GM23248 (cell line): ENCODE results near the gene DLL1. TPM values are rescaled to one million over a fixed set of nuclear protein-coding genes. Genes with fewer than 3 reads are reported as not detected.

Experiments used
- DNase-seq: peaks from one replicate; pipeline ENCODE4 v3.0.0-alpha.2; 2015
- H2AFZ ChIP-seq: fragments of 200-600 bp; sonication (generic); 2 replicates; pipeline ENCODE4 v1.6.1; 2016; ENCODE audit warnings: antibody characterized with exemption
- H3F3A ChIP-seq: fragments of 200-600 bp; sonication (generic); 2 replicates; pipeline ENCODE4 v1.6.1; 2016; ENCODE audit warnings: mild to moderate bottlenecking, antibody characterized with exemption, mixed run types; ENCODE audit not compliant: insufficient read depth
- H3K27ac ChIP-seq: fragments of 200-600 bp; sonication (generic); 2 replicates; pipeline ENCODE4 v1.5.1; 2016; ENCODE audit warnings: mild to moderate bottlenecking
- H3K27me3 ChIP-seq: fragments of 200-600 bp; sonication (generic); replicated peaks from 2 replicates; pipeline ENCODE4 v1.6.1; 2016; ENCODE audit warnings: mild to moderate bottlenecking; ENCODE audit not compliant: insufficient read depth
- H3K36me3 ChIP-seq: fragments of 200-600 bp; sonication (generic); 2 replicates; pipeline ENCODE4 v1.6.1; 2016; ENCODE audit warnings: low read depth, mild to moderate bottlenecking
- H3K4me1 ChIP-seq: fragments of 200-600 bp; sonication (generic); 2 replicates; pipeline ENCODE4 v1.6.1; 2016; ENCODE audit warnings: mild to moderate bottlenecking; ENCODE audit not compliant: insufficient read depth
- H3K4me2 ChIP-seq: fragments of 200-600 bp; sonication (generic); one replicate; pipeline ENCODE4 v1.6.1; 2016; ENCODE audit warnings: mild to moderate bottlenecking; ENCODE audit not compliant: unreplicated experiment
- H3K4me3 ChIP-seq: fragments of 200-600 bp; sonication (generic); 2 replicates; pipeline ENCODE4 v1.5.1; 2016; ENCODE audit warnings: mild to moderate bottlenecking
- H3K79me2 ChIP-seq: fragments of 200-600 bp; sonication (generic); 2 replicates; pipeline ENCODE4 v1.6.1; 2016; ENCODE audit warnings: mild to moderate bottlenecking; ENCODE audit not compliant: insufficient read depth
- H3K9ac ChIP-seq: fragments of 200-600 bp; sonication (generic); 2 replicates; pipeline ENCODE4 v1.6.1; 2016; ENCODE audit warnings: mild to moderate bottlenecking
- H3K9me2 ChIP-seq: fragments of 200-600 bp; sonication (generic); 2 replicates; pipeline ENCODE4 v1.6.1; 2016; ENCODE audit warnings: mixed run types, mild to moderate bottlenecking, moderate library complexity; ENCODE audit not compliant: insufficient read depth
- H3K9me3 ChIP-seq: fragments of 200-600 bp; sonication (generic); one replicate; pipeline ENCODE4 v1.6.1; 2017; ENCODE audit warnings: low read depth
- H4K20me1 ChIP-seq: fragments of 200-600 bp; sonication (generic); 2 replicates; pipeline ENCODE4 v1.6.0; 2016; ENCODE audit not compliant: insufficient read depth
- EZH2 ChIP-seq: fragments of 200-600 bp; sonication (generic); IDR thresholded peaks from 2 replicates; pipeline ENCODE4 v1.6.1; 2018; ENCODE audit warnings: antibody characterized with exemption, mild to moderate bottlenecking; ENCODE audit not compliant: insufficient read depth, poor library complexity, severe bottlenecking
- EZH2phosphoT487 ChIP-seq: fragments of 200-600 bp; sonication (generic); IDR thresholded peaks from 2 replicates; pipeline ENCODE4 v1.6.1; 2018; ENCODE audit warnings: antibody characterized with exemption, moderate library complexity, mild to moderate bottlenecking, low read depth; ENCODE audit not compliant: insufficient read depth
- WGBS, 2 experiments: methylation state at CpG; one replicate each; pipeline ENCODE4 v1.1.6; 2015 to 2017; ENCODE audit warnings: low lambda C conversion rate in 2 of 2, low coverage in 1 of 2; ENCODE audit errors: missing lambda C conversion rate in 2 of 2; 5-methylcytosine and 5-hydroxymethylcytosine counted together
- in situ Hi-C: fragments of 300-500 bp; cut with MboI; formaldehyde crosslinking; loops from 2 replicates; pipeline ENCODE4 v1.15.0; 2020
- polyA plus RNA-seq: library from polyadenylated mRNA; unstranded; fragments of >200 nt; fragmentation: Nextera tagmentation; extraction: Ambion mirVana; gene quantifications from 2 replicates; pipeline ENCODE4 v1.2.1, GENCODE V29; 2016
- total RNA-seq: library from RNA; depleted of rRNA; stranded (reverse); fragments of >200 nt; shearing (Covaris generic); gene quantifications from 2 replicates; pipeline ENCODE4 v1.2.3, GENCODE V29; 2014

The DLL1 gene
- total and polyA plus RNA-seq, 2 experiments from 2014 or later: 0.68 to 0.86 TPM

DNA sequence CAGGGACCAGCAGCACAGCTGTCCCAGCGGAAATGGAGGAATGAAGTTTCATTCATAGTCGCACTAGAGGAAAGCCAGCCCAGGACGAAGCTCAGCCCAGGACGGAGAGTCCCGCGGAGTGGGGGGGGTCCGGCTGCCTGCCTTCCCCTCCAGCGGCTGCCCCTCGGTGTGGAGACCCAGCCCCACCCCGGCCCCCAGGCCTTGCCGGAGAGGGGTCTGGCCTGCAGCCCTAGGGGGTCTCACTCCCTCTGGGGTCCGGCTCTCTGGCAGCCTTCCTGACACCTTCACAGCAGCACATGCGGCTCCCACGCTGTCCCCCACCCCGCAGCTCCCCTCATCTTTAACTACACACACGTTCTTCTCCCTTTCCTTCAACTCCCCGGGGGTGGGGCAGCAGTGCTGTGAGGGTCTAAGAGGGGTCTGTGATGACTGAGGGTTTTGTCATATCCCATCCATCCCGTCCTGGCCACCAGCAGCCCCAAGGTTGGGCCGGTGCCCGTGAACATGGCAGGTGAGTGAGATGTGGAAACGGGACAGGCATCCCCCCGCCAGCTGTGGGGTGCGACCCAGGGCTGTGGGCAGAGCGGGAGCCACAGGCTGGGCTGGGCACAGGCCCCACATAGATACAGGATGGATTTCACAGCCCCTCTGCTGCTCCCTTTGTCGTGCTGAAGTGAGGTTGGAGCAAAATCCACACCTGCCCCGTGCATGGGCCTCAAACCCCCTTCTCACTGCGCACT, 41.8 kb downstream of the DLL1 start:
- Histone ChIP-seq H2AFZ (no peak overlapping the region), H3K27ac (no peak overlapping the region), H3K9me3 (no peaks in the 10 kb centered on the region), H3K4me1 (no peaks in the 10 kb centered on the region), H3K27me3 (peaks cover 15% of the 10 kb centered on the region), H3K4me3 (no peak overlapping the region), H3K9ac (no peak overlapping the region), H3K9me2 (no peaks in the 10 kb centered on the region), H4K20me1 (no peaks in the 10 kb centered on the region), H3K79me2 (no peaks in the 10 kb centered on the region), H3K4me2 (no peak overlapping the region), H3K36me3 (no peaks in the 10 kb centered on the region), H3F3A (no peaks in the 10 kb centered on the region)
- TF ChIP-seq EZH2 (no peak), EZH2phosphoT487 (no peak)
- in situ Hi-C loops: no loop called here
- WGBS, 2 experiments: 48 to 50% methylated on average over 18 to 27 of the region's 27 CpGs
- no peak for DNase-seq

DNA sequence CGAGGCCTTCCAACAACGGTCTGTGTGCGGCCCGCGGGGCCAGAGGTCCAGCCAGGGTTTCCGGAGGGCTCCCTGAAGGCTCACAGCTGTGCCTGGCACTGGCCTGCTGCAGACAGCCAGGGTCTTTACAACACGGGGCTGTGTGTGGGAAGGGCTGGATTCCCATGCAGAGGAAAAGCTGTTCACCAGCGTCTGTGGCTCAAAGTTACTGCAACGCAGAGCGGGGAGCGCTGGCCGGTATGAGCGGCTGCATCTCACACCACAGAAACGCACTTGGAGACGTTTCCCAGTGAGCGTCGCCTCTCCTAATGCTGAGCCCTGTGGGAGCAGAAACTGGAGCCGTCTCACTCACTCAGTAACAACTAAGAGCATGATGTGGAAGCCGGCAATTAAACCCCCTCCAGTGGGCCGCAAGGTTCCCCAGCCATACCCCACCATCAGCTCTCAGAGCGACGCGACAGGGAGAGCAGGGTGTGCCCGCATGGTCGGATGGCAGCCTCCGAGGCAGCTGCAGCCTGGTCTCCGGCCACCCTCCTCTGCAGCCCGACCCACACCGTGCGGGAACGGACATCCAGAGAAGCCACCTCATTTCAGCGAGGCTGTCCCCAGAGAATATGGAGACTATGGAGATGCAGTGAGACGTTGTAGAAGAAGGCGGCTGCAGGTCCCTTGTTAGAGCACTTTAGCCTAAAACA, 42.6 kb downstream of the DLL1 start:
- no peaks in the 10 kb centered on the region for H3K79me2 ChIP-seq
- H3K4me2 ChIP-seq: no peak overlapping the region
- no peak overlapping the region for H3K27ac ChIP-seq
- TF ChIP-seq EZH2phosphoT487: no peak
- TF ChIP-seq EZH2: no peak
- no peaks in the 10 kb centered on the region for H3K36me3 ChIP-seq
- no peak overlapping the region for H3K9ac ChIP-seq
- no peaks in the 10 kb centered on the region for H3K9me2 ChIP-seq
- H3F3A ChIP-seq: no peaks in the 10 kb centered on the region
- H4K20me1 ChIP-seq: no peaks in the 10 kb centered on the region
- peak; percentile 36 for DNase-seq
- no peak overlapping the region for H2AFZ ChIP-seq
- in situ Hi-C loops: no loop called here
- no peaks in the 10 kb centered on the region for H3K4me1 ChIP-seq
- WGBS, 2 experiments: 8 to 12% methylated on average over 33 to 34 of the region's 34 CpGs
- H3K4me3 ChIP-seq: no peak overlapping the region
- peaks cover 15% of the 10 kb centered on the region for H3K27me3 ChIP-seq
- H3K9me3 ChIP-seq: no peaks in the 10 kb centered on the region

- Histone ChIP-seq H3K4me3 (no peak overlapping the region), H3K9me2 (no peaks in the 10 kb centered on the region), H3K4me2 (no peak overlapping the region), H3K27me3 (peaks cover 15% of the 10 kb centered on the region), H3K27ac (no peak overlapping the region), H3K9ac (no peak overlapping the region), H4K20me1 (no peaks in the 10 kb centered on the region), H3K79me2 (no peaks in the 10 kb centered on the region), H2AFZ (no peak overlapping the region), H3K9me3 (no peaks in the 10 kb centered on the region), H3K36me3 (no peaks in the 10 kb centered on the region), H3K4me1 (no peaks in the 10 kb centered on the region), H3F3A (no peaks in the 10 kb centered on the region)
- in situ Hi-C loops: no loop called here
- no peak for DNase-seq
- TF ChIP-seq EZH2phosphoT487 (no peak), EZH2 (no peak)
- WGBS, 2 experiments: 32 to 39% methylated on average over 22 of the region's 22 CpGs
These were observed 43.6 kb downstream of the DLL1 start for GRCh38 chr6:170247178-170247701.

DNA sequence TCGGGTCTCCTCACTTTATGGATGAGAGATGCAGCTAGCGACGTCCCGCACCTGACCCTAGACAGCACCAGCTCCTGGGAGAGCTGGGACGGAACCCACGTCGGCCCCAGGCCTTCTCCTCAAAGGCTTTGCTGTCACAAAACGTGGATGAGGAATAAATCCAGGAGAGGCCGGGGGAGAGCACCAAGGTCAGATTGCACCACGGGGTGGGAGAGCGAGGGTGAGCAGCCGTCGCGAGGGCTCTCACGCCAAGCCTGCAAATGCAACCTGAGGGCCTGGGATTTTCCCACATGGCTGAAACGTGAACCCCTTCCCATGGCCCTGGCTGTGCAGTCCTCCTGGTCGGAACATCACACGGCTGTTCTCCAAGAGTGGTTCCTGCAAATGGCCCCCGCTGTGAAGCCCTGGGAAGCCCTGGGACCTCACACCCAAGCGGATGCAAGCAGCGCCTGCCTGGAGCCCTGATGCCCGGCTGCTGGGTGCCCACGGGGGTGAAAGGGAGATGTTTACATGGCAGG, 45.3 kb downstream of the DLL1 start:
- no peak overlapping the region for H3K4me2 ChIP-seq
- no peaks in the 10 kb centered on the region for H3K9me2 ChIP-seq
- no peaks in the 10 kb centered on the region for H3K79me2 ChIP-seq
- 77 to 79% methylated on average over 22 to 23 of the region's 23 CpGs for WGBS, 2 experiments
- no peak for DNase-seq
- no peak for TF ChIP-seq EZH2phosphoT487
- no peak for TF ChIP-seq EZH2
- no peaks in the 10 kb centered on the region for H4K20me1 ChIP-seq
- H3K27me3 ChIP-seq: peaks cover 15% of the 10 kb centered on the region
- H3K4me1 ChIP-seq: no peaks in the 10 kb centered on the region
- H3F3A ChIP-seq: no peaks in the 10 kb centered on the region
- in situ Hi-C loops: no loop called here
- H2AFZ ChIP-seq: no peak overlapping the region
- H3K9ac ChIP-seq: no peak overlapping the region
- no peaks in the 10 kb centered on the region for H3K9me3 ChIP-seq
- no peak overlapping the region for H3K27ac ChIP-seq
- no peak overlapping the region for H3K4me3 ChIP-seq
- H3K36me3 ChIP-seq: no peaks in the 10 kb centered on the region
